ENCODE measurements around the gene STK17B. TPM values are rescaled to one million over a fixed set of nuclear protein-coding genes. Genes with fewer than 3 reads are reported as not detected.

STK17B gene
- total and polyA plus RNA-seq, 2 experiments from 2014 or later, result 5.7 to 13.7 TPM

GRCh38 chr2:196105951-196106350 is 65.4 kb downstream of the STK17B start:
- Histone ChIP-seq H3K4me3 (no peak overlapping the region), H3K4me1 (ENCODE audit: insufficient read depth) (no peaks in the 10 kb centered on the region), H3K27ac (ENCODE audit: low read depth) (no peak overlapping the region), H3K9me2 (ENCODE audit: insufficient read depth) (no peaks in the 10 kb centered on the region), H3K36me3 (ENCODE audit: insufficient read depth) (no peaks in the 10 kb centered on the region), H3K4me2 (no peak overlapping the region), H4K20me1 (replicated peaks; ENCODE audit: insufficient read depth) (no peaks in the 10 kb centered on the region), H3K27me3 (ENCODE audit: insufficient read depth) (no peaks in the 10 kb centered on the region), H2AFZ (no peak overlapping the region), H3K79me2 (replicated peaks; ENCODE audit: insufficient read depth) (no peaks in the 10 kb centered on the region), H3F3A (replicated peaks; ENCODE audit: low read depth) (no peaks in the 10 kb centered on the region)
- TF ChIP-seq STAT1 (IDR thresholded peaks at IDR 0.05; ENCODE audit: unreplicated experiment) (no peak), EZH2phosphoT487 (IDR thresholded peaks at IDR 0.05; ENCODE audit: unreplicated experiment) (no peak), ZNF331 (CRISPR knock-in tag; IDR thresholded peaks at IDR 0.05; ENCODE audit: low read depth) (no peak), EZH2 (IDR thresholded peaks at IDR 0.05; ENCODE audit: low read depth, unreplicated experiment) (no peak), JUNB (IDR thresholded peaks at IDR 0.05; ENCODE audit: unreplicated experiment) (no peak), ZNF114 (CRISPR knock-in tag; IDR thresholded peaks at IDR 0.05) (no peak), CREB1 (CRISPR knock-in tag; IDR thresholded peaks at IDR 0.05; ENCODE audit: low read depth) (no peak), NANOG (IDR thresholded peaks at IDR 0.05; ENCODE audit: borderline replicate concordance) (no peak), POLR2AphosphoS5 (IDR thresholded peaks at IDR 0.05; ENCODE audit: low read depth) (no peak)
- TF ChIP-seq, protein P1, sequence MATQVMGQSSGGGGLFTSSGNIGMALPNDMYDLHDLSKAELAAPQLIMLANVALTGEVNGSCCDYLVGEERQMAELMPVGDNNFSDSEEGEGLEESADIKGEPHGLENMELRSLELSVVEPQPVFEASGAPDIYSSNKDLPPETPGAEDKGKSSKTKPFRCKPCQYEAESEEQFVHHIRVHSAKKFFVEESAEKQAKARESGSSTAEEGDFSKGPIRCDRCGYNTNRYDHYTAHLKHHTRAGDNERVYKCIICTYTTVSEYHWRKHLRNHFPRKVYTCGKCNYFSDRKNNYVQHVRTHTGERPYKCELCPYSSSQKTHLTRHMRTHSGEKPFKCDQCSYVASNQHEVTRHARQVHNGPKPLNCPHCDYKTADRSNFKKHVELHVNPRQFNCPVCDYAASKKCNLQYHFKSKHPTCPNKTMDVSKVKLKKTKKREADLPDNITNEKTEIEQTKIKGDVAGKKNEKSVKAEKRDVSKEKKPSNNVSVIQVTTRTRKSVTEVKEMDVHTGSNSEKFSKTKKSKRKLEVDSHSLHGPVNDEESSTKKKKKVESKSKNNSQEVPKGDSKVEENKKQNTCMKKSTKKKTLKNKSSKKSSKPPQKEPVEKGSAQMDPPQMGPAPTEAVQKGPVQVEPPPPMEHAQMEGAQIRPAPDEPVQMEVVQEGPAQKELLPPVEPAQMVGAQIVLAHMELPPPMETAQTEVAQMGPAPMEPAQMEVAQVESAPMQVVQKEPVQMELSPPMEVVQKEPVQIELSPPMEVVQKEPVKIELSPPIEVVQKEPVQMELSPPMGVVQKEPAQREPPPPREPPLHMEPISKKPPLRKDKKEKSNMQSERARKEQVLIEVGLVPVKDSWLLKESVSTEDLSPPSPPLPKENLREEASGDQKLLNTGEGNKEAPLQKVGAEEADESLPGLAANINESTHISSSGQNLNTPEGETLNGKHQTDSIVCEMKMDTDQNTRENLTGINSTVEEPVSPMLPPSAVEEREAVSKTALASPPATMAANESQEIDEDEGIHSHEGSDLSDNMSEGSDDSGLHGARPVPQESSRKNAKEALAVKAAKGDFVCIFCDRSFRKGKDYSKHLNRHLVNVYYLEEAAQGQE (IDR thresholded peaks at IDR 0.05; ENCODE audit: unreplicated experiment), result no peak
- Mint-ChIP-seq H3K4me3 (no peak overlapping the region), H3K27me3 (ENCODE audit: insufficient read depth, low read depth, poor library complexity) (peaks cover 2% of the 10 kb centered on the region), H3K9me3 (no peaks in the 10 kb centered on the region), H3K4me1 (peaks cover 8% of the 10 kb centered on the region; the same call in 2 of the 3 replicates), H3K36me3 (ENCODE audit: low read depth) (no peaks in the 10 kb centered on the region), H3K27ac (no peak overlapping the region; the same call in 1 of the 2 replicates)
- ATAC-seq (no peak), DNase-seq (ENCODE audit: low spot score) (no peak)

DNA sequence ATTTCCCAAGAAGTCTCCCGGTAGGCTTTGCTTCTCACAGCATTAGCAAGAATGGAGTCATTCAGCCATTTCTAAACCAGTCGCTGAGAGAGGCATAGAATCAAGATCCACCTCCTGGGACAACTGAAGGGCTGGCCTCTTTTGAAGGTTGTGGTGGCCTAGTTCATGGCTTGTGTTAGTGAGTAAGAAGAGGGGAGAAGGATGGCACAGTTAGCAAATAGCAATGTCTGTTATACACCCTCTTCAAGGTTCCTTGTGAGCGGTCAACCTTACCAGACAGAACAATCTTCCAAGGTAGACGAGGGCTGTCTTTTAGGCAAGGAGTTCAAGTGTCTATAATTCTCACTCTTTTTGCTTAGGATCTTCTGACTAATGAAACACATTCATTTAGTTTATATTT is 67.3 kb downstream of the STK17B start:
- Histone ChIP-seq H3K79me2 (replicated peaks; ENCODE audit: insufficient read depth) (no peaks in the 10 kb centered on the region), H3K4me2 (no peak overlapping the region), H3K9me2 (ENCODE audit: insufficient read depth) (no peaks in the 10 kb centered on the region), H3K36me3 (ENCODE audit: insufficient read depth) (no peaks in the 10 kb centered on the region), H3K4me3 (no peak overlapping the region), H4K20me1 (replicated peaks; ENCODE audit: insufficient read depth) (no peaks in the 10 kb centered on the region), H3K27me3 (ENCODE audit: insufficient read depth) (no peaks in the 10 kb centered on the region), H2AFZ (no peak overlapping the region), H3K4me1 (ENCODE audit: insufficient read depth) (no peaks in the 10 kb centered on the region), H3K27ac (ENCODE audit: low read depth) (no peak overlapping the region), H3F3A (replicated peaks; ENCODE audit: low read depth) (no peaks in the 10 kb centered on the region)
- ATAC-seq (no peak), DNase-seq (ENCODE audit: low spot score) (no peak)
- Mint-ChIP-seq H3K27ac (no peak overlapping the region), H3K4me3 (no peak overlapping the region), H3K36me3 (ENCODE audit: low read depth) (no peaks in the 10 kb centered on the region), H3K4me1 (peaks cover 8% of the 10 kb centered on the region; the same call in 2 of the 3 replicates), H3K27me3 (ENCODE audit: insufficient read depth, low read depth, poor library complexity) (peaks cover 2% of the 10 kb centered on the region), H3K9me3 (no peaks in the 10 kb centered on the region)
- TF ChIP-seq, protein P2, sequence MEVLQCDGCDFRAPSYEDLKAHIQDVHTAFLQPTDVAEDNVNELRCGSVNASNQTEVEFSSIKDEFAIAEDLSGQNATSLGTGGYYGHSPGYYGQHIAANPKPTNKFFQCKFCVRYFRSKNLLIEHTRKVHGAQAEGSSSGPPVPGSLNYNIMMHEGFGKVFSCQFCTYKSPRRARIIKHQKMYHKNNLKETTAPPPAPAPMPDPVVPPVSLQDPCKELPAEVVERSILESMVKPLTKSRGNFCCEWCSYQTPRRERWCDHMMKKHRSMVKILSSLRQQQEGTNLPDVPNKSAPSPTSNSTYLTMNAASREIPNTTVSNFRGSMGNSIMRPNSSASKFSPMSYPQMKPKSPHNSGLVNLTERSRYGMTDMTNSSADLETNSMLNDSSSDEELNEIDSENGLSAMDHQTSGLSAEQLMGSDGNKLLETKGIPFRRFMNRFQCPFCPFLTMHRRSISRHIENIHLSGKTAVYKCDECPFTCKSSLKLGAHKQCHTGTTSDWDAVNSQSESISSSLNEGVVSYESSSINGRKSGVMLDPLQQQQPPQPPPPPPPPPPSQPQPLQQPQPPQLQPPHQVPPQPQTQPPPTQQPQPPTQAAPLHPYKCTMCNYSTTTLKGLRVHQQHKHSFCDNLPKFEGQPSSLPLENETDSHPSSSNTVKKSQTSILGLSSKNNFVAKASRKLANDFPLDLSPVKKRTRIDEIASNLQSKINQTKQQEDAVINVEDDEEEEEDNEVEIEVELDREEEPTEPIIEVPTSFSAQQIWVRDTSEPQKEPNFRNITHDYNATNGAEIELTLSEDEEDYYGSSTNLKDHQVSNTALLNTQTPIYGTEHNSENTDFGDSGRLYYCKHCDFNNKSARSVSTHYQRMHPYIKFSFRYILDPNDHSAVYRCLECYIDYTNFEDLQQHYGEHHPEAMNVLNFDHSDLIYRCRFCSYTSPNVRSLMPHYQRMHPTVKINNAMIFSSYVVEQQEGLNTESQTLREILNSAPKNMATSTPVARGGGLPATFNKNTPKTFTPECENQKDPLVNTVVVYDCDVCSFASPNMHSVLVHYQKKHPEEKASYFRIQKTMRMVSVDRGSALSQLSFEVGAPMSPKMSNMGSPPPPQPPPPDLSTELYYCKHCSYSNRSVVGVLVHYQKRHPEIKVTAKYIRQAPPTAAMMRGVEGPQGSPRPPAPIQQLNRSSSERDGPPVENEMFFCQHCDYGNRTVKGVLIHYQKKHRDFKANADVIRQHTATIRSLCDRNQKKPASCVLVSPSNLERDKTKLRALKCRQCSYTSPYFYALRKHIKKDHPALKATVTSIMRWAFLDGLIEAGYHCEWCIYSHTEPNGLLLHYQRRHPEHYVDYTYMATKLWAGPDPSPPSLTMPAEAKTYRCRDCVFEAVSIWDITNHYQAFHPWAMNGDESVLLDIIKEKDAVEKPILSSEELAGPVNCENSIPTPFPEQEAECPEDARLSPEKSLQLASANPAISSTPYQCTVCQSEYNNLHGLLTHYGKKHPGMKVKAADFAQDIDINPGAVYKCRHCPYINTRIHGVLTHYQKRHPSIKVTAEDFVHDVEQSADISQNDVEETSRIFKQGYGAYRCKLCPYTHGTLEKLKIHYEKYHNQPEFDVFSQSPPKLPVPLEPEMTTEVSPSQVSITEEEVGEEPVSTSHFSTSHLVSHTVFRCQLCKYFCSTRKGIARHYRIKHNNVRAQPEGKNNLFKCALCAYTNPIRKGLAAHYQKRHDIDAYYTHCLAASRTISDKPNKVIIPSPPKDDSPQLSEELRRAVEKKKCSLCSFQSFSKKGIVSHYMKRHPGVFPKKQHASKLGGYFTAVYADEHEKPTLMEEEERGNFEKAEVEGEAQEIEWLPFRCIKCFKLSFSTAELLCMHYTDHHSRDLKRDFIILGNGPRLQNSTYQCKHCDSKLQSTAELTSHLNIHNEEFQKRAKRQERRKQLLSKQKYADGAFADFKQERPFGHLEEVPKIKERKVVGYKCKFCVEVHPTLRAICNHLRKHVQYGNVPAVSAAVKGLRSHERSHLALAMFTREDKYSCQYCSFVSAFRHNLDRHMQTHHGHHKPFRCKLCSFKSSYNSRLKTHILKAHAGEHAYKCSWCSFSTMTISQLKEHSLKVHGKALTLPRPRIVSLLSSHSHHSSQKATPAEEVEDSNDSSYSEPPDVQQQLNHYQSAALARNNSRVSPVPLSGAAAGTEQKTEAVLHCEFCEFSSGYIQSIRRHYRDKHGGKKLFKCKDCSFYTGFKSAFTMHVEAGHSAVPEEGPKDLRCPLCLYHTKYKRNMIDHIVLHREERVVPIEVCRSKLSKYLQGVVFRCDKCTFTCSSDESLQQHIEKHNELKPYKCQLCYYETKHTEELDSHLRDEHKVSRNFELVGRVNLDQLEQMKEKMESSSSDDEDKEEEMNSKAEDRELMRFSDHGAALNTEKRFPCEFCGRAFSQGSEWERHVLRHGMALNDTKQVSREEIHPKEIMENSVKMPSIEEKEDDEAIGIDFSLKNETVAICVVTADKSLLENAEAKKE (CRISPR knock-in tag; IDR thresholded peaks at IDR 0.05), result no peak
- no peak for TF ChIP-seq CTCF (conservative IDR thresholded peaks at IDR 0.05; ENCODE audit: low read depth in 2 of 2)
- TF ChIP-seq STAT1 (IDR thresholded peaks at IDR 0.05; ENCODE audit: unreplicated experiment), result no peak
- TF ChIP-seq CREB1 (CRISPR knock-in tag; IDR thresholded peaks at IDR 0.05; ENCODE audit: low read depth), result no peak

Data from GM23338 (cell line).